Muscle of back (tissue), 11 donors: ENCODE results near the gene KBTBD2. TPM values are rescaled to one million over a fixed set of nuclear protein-coding genes. Genes with fewer than 3 reads are reported as not detected.
"Not testable (repeated sequence)": the region's sequence is repeated elsewhere in the genome, so short reads cannot be mapped to it uniquely, and the experiment has no call there.

Experiments used
- DNase-seq, 3 donors: peaks; one replicate each; pipeline versions ENCODE4 v3.0.0 to v3.0.0-alpha.2; 2013
- polyA plus RNA-seq, 10 donors: library from polyadenylated mRNA; unstranded; fragments of 120-200 nt; gene quantifications; one replicate each; pipeline ENCODE4 v1.2.1, GENCODE V29; 2013; ENCODE audit not compliant: insufficient read length in 10 of 10

KBTBD2 gene
- polyA plus RNA-seq, 10 donors = 26.9 to 47.2 (median 40.1) TPM

DNA sequence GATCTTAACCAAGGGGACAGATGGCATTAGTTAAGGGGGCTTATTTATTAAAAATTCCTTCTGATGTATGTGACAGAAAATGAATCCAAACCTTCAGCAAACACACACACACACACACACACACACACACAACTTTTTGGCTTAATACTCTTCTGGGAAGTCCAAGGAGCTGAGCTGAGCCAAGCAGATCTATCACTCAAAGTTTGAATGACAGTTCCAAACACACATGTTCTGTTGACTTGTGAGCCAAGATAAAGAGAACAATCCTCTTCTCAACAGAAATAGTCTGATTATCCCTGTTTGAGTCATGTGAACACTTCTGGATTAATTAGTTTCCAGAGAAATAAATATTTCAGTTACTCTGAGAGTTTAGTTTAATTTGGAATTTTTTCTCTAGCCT is 31.5 kb downstream of the KBTBD2 start:
- no peak for DNase-seq

DNA sequence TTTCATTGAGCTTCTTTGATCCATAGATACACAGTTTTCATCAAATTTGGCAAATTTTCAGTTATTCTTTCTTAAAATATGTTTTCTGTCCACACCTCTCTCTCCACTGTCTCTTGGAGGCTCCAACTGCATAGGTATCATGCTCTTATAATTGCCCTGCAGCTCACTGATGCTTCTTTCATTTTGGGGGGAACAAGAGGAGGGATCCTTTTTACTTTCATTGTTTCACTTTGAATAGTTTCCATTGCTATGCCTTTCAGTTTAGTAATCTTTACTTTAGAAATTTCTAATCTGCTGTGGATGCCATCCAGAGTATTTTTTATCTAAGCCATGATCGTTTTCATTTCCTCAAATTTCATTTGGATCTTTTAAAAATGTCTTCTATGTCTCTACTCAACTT is 32.9 kb downstream of the KBTBD2 start:
- DNase-seq = no peak

DNA sequence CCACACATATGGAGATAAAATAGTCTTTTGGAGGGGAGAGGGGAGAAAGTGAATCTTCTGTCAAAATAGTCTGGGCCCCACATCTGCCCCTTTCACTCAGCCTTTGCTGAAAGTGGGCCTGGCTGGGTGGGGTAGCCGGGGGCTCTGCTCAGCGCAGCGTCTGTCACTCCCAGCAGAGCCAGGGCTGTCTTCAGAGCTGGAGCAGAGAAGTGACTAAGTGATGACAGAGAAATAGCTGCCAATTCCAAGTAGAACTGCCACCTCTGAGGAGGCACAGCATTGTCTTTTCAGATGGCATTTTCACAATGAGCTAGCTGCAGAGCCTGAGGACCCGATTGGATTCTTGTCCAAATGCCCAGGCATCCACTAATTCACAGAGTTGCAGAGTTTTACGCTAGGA is 34.5 kb downstream of the KBTBD2 start:
- DNase-seq = not testable (repeated sequence)

DNA sequence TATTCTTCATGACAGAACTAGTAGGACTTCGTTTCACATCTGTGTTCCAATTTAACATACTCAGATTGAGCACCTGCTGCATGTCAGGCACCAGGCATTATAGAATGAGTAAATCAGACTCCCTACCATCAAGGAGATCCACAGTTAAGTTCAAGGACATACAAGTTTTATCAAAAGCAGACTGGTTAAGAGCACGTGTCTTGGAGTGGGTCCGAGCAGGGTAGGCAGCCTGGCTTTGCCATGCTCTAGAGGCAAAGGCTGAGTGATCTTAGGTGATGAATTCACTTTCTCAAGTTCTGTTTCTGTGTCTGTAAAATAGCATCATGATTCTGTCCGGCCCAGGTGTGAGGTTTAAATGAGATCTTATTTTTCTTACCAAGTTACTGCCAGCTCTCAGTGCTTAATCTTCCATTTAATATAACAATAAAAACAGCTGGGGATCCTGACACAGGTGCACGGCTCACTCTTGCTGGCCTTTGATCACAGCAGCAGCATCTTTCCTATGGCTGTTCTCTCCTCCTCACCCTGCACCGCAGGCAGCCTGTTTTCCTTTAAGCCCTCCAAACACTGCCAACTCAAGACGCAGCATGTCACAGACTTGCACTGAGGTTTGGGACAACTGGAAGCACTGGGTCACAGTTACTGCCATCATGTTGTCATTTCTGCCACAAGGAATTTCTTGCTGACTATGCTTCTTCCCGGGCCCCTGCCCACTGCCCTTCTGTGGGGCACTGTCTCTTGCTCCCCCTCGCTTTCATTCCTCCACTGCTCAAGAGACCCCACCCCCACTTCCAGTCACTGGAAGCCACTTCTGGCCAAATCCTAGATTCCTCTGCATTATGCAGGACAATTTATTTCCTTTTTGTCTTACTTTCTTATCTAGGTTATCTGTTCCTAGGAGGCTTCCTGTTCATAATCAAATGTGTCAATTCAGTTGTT is 35.5 kb downstream of the KBTBD2 start:
- DNase-seq = not testable (repeated sequence)

DNA sequence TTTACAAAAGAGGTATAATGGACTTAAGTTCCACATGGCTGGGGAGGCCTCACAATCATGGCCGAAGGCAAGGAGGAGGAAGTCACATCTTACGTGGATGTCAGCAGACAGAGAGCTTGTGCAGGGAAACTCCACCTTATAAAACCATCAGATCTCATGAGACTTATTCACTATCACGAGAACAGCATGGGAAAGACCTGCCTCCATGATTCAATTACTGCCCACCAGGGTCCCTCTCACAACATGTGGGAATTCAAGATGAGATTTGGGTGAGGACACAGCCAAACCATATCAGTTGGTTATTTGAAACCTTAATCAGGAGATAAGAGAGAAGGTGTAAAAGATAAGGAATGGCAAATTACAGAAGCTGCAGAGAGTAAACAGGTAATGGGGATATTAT is 40.9 kb downstream of the KBTBD2 start:
- not testable (repeated sequence) for DNase-seq

DNA sequence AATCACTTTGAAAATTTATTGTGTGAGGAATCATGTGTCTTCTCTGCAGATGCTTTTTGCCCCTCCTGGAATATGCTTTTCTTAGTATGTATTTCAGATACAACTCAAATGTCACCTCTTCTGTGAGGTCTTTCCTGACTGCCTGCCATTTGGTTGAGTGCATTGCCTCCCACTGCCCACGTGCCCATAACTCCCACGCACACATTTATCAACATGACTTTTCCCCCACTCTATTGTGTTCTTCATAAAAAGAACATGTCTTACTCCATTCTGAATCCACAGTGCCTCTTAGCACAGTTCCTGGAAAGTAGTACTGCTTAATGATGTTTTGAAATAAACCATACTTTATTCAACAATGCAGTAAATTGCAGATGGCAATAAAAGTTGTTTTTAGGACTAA is 42.9 kb downstream of the KBTBD2 start:
- not testable (repeated sequence) for DNase-seq

DNA sequence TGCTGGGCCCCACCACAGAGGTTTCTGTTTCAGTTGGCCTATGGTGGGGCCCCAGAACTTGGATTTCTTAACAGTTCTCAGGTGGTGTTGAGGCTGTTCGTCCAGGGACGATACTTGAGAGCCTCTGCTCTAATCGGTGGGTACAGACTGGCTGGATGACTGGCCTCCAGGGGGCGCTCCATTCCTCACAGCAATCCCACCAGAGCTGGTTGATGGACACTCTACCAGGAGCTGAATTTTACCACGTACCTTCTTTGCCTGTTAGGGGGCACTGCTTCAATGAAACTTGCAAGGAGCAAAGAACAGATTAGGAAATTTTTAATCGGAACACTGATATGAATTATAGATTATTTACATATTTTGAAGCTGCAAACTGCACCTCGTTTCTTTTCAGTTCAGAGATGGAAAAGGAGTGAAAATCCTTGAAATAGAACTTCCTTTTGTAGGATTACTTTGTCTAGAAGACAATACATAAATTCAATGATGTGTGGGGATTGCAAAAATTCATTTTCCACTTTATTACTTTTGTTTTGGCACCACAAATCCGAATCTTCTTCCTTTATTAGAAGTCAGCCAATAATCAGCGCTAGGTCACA is 44.8 kb downstream of the KBTBD2 start:
- DNase-seq = peak; percentile 60 to 77 (median 74)

DNA sequence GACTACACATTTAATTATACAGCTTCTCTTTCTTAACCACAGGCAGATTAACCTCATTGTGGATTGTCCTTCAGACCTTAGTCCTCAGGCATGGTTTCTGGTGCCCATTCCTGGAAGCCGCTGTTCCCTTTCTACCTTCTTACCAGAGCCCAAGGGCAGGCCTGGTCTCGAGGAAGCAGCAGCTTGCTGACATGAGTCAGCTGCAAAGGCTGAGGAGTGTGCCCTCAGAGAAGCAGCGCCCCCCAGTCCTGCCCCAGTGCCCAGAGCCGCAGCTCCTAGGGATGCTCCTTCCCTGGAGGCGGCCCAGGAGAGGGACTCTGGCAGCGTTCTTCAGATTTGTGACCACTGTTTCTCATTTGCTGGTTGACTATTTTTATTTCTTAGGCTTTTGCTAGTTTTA is 46.8 kb downstream of the KBTBD2 start:
- DNase-seq = not testable (repeated sequence)

DNA sequence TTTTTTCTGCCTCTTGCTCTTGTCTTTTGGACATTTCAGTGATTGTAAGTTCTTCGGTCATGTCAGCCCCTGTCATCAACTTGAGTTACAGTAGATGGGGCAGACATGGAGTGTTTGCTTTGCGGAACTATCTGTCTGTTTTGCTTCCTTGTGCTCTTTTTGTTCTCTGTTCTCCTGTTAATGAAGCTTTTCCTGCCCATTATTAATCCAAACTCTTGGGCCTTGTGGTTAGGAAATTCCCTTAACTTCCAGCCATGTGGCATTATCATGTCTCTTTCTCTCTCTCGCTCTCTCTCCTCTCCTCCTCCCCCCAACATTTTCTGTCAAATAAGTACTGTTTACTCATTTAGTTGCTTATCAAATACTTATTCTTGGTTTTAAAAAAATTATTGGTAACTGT is 47.8 kb downstream of the KBTBD2 start:
- DNase-seq = not testable (repeated sequence)

DNA sequence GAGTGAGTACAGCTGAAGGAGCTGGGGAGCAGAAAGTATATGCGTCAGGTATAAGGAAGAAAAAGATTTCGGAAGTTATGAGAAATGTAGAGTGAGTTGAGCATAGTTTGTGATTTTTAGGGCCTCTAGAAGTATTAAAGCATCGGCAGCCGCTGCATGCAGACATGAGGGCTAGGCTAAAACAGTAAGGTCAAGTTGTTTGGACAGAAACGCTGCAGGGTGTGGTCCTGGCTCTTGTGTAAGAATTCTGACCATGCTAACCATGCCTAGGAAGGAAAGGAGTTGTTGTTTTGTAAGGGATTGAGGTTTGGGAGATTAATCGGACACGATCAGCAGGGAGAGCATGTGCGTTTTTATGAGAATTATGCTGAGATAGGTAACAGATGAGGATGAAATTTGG is 51.7 kb downstream of the KBTBD2 start:
- DNase-seq = not testable (repeated sequence)

DNA sequence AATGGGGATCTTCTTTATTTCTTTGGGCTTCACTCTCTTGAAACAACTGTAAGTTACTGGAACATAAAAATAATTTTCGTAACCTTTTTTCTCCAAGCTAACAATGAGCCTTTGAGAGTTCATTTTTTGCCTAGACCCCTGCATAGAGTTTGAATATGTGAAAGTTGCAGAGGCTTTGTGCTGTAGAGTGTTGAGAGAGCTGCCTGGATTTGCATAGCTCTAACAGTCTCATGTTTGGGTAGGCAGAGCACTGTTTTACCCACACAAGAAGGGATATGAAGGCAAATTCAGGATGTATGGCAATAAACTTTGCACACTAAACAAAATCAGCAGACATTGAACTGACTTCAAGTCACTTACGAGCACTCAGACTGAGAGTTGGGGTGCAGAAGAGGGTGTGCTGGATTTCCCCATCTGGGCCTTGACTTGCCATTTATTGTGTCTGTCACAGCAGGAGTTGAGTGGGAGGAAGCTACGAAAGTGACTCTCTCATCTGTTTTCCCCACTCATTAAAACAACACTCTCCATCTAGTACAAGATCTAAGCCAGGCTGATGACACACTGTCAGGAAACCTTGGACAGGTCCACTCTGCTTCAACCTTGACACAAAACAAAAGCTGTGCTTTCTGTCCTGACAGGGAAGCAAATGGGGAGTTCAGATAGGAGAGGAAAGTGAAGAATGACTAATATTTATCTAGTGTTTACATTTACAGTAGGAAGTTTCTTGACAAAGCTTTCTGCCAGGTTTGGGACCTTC is 62.4 kb downstream of the KBTBD2 start:
- not testable (repeated sequence) for DNase-seq

Other genes starting within 250 kb of the KBTBD2 start
- gene FKBP9, start 65.7 kb upstream of the KBTBD2 start, polyA plus RNA-seq = 100 to 1,000 TPM; 135 to 257 (median 167) TPM
- gene NT5C3A, start 171.0 kb upstream of the KBTBD2 start, polyA plus RNA-seq = 10 to 100 TPM; 17.9 to 46.1 (median 27.9) TPM
- gene RP9, start 217.6 kb upstream of the KBTBD2 start, polyA plus RNA-seq = 10 to 100 TPM; 19.5 to 30.1 (median 23.9) TPM
- gene BBS9, start 237.8 kb upstream of the KBTBD2 start, polyA plus RNA-seq = 10 to 100 TPM; 13.5 to 26.9 (median 16.7) TPM